ENCODE data around the gene PDPR. TPM values are rescaled to one million over a fixed set of nuclear protein-coding genes. Genes with fewer than 3 reads are reported as not detected.
"Not testable (repeated sequence)": the region's sequence is repeated elsewhere in the genome, so short reads cannot be mapped to it uniquely, and the experiment has no call there.

PDPR gene
- total and polyA plus RNA-seq, 8 donors: 2.4 to 85.7 (median 18.9) TPM

DNA sequence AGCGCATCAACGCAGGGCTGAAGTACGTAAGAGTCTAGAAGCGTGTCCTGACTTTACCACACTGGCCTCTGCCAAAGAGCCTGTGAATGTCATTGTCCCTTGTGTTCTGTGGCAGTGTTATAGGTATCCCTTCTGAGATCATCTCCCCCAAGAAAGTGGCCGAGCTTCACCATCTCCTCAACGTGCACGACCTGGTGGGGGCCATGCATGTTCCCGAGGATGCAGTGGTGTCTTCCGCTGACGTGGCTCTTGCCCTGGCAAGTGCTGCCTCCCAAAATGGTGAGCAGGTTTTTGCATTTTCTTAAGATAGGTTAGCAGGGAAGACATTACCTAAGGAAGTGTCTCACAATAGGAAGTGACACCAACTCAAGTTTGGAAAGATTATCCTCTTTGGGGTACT lies 14.7 kb downstream of the PDPR start:
- DNase-seq; intact Hi-C loops (cut with DNase I; ENCODE audit: low total_unique reads); H3K27me3 ChIP-seq; H3K4me3 ChIP-seq; H3K9me3 ChIP-seq; H3K27ac ChIP-seq; H3K4me1 ChIP-seq: not testable (repeated sequence)
- 93 to 96% (median 94%) methylated on average over 6 to 9 of the region's 10 CpGs; no CpG with 5 or more reads in 1 of the 5 donors for WGBS, 5 donors
- H3K36me3 ChIP-seq: peaks cover 59 to 99% (median 98%) of the 10 kb centered on the region in 4 donors

DNA sequence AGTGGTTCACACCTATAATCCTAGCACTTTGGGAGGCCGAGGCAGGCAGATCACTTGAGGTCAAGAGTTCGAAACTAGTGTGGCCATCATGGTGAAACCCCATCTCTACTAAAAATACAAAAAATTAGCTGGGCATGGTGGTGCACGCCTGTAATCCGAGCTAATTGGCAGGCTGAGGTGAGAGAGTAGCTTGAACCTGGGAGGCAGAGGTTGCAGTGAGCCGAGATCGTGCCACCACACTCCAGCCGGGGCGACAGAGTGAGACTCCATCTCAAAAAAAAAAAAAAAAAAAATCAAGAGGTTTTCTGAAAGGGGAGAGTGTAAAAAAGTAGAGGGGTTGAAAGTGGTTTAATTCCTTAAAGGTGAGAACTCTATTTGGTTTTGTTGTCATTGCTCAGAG lies 21.7 kb downstream of the PDPR start:
- H3K27ac ChIP-seq; H3K4me3 ChIP-seq; H3K27me3 ChIP-seq; H3K4me1 ChIP-seq; intact Hi-C loops (cut with DNase I; ENCODE audit: low total_unique reads); DNase-seq; H3K9me3 ChIP-seq: not testable (repeated sequence)
- WGBS, 5 donors: 94 to 98% (median 97%) methylated on average over 8 of the region's 8 CpGs
- peaks cover 62 to 100% (median 100%) of the 10 kb centered on the region in 4 donors for H3K36me3 ChIP-seq

DNA sequence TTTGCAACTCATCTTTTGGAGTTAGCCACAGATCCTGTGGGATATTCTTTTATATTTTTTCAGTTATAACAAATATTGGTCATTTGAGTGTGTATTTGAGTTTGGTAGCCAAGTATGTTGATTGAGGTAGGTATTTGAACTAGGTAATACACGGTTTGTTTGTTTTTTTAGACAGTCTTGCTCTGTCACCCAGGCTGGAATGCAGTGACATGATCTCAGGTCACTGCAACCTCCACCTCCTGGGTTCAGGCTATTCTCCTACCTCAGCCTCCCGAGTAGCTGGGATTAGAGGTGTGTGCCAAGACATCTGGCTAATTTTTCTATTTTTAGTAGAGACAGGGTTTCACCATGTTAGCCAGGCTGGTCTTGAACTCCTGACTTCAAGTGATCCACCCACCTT lies 22.5 kb downstream of the PDPR start:
- DNase-seq; H3K9me3 ChIP-seq; intact Hi-C loops (cut with DNase I; ENCODE audit: low total_unique reads); H3K4me3 ChIP-seq; H3K27ac ChIP-seq; H3K4me1 ChIP-seq; H3K27me3 ChIP-seq: not testable (repeated sequence)
- peaks cover 67 to 100% (median 100%) of the 10 kb centered on the region in 4 donors for H3K36me3 ChIP-seq
- 54 to 74% (median 65%) methylated on average over 2 of the region's 2 CpGs for WGBS, 5 donors

DNA sequence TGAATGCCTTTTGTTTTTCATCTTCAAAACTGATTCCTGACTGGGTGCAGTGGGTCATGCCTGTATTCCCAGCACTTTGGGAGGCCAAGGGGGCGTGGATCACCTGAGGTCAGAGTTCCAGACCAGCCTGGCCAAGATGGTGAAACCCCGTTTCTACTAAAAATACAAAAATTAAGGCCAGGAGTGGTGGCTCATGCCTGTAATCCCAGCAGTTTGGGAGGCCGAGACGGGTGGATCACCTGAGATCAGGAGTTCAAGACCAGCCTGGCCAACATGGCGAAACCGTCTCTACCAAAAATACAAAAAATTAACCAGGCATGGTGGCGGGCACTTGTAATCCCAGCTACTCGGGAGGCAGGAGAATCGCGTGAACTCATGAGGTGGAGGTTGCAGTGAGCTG lies 28.6 kb downstream of the PDPR start:
- peaks cover 61 to 88% (median 84%) of the 10 kb centered on the region in 4 donors for H3K36me3 ChIP-seq

DNA sequence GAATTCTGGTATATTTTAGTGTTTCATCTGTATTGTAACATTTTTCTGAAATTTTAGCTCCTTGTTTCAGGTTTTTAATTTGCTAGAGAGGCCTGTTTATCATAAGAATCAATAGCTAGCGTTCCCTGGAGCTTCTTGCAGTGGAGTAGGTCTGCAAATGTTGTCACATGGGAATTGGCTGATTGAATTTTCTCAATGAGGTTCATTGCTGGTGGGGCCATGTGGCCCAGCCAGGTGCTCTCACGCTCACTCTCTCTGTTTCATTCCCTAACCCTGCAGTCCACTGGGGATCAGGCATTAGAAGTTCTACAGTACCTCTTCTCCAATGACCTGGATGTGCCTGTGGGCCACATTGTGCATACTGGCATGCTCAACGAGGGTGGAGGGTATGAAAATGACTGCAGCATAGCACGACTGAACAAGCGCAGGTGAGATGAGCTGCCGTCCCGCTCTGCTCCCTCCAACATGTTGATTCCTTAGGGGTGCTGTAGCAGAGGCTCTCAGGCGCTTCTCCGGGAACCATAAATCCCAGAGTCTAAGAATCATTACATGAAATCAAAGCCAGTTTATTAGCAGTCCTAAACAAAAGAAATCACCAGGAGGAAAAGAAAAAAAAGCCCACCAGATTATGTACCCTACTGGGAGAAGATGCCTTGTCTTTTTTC lies 29.2 kb downstream of the PDPR start:
- H3K27me3 ChIP-seq; H3K4me1 ChIP-seq; intact Hi-C loops (cut with DNase I; ENCODE audit: low total_unique reads); H3K4me3 ChIP-seq; DNase-seq; H3K9me3 ChIP-seq; H3K27ac ChIP-seq: not testable (repeated sequence)
- 80 to 89% (median 81%) methylated on average over 8 to 9 of the region's 9 CpGs for WGBS, 5 donors
- peaks cover 63 to 88% (median 84%) of the 10 kb centered on the region in 4 donors for H3K36me3 ChIP-seq

More for the DNA sequence above, 28.6 kb downstream of the PDPR start:
- H3K4me3 ChIP-seq; H3K4me1 ChIP-seq; H3K9me3 ChIP-seq; DNase-seq; H3K27me3 ChIP-seq; H3K27ac ChIP-seq; intact Hi-C loops (cut with DNase I; ENCODE audit: low total_unique reads): not testable (repeated sequence)
- WGBS, 5 donors: 92 to 98% (median 96%) methylated on average over 10 of the region's 10 CpGs

DNA sequence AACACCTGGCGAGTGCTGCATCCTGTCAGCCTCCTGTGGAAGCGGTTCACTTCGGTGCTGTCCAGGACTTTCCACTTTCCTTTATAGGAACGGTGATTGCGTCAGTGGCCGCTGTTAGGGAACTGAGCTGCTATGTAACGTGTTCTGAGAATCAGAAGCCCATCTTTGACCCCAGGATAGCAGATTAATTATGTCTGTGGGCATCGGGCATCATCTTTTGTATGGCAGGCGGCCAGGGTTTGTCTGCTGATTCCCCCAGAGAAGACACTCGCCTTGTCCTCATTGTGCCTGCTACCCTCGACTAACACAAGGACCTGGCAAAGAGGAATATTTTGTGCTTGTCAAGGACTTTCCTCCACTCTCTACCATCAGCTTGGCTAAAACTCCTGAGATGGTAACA lies 33.7 kb downstream of the PDPR start:
- H3K27me3 ChIP-seq; H3K4me3 ChIP-seq; H3K27ac ChIP-seq; intact Hi-C loops (cut with DNase I; ENCODE audit: low total_unique reads); DNase-seq; H3K9me3 ChIP-seq: not testable (repeated sequence)
- WGBS, 5 donors: 77 to 89% (median 84%) methylated on average over 5 to 11 of the region's 11 CpGs
- Histone ChIP-seq H3K4me1 (peaks cover 0 to 16% (median 10%) of the 10 kb centered on the region in 4 donors), H3K36me3 (peaks cover 69 to 88% (median 83%) of the 10 kb centered on the region in 4 donors)

DNA sequence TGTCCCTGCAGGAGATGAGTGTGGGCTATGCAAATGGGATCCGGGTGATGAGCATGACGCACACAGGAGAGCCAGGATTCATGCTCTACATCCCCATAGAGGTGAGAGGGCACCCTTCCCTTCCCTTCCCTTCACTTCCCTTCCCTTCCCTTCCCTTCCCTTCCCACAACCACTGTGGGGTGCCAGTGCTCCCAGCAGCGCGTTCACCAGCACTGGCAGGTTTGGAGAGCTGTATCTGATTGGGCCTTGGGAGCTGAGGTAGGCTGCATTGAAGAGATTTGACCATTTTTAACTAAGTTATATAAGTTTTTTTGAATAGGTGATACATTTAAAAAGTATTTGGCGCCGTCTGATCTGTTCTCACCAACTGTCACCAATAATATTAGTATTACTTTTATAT lies 34.3 kb downstream of the PDPR start:
- intact Hi-C loops (cut with DNase I; ENCODE audit: low total_unique reads); DNase-seq; H3K27me3 ChIP-seq; H3K27ac ChIP-seq; H3K4me3 ChIP-seq; H3K9me3 ChIP-seq: not testable (repeated sequence)
- Histone ChIP-seq H3K36me3 (peaks cover 69 to 88% (median 83%) of the 10 kb centered on the region in 4 donors), H3K4me1 (peaks cover 0 to 21% (median 12%) of the 10 kb centered on the region in 4 donors)
- 90 to 97% (median 94%) methylated on average over 6 of the region's 6 CpGs for WGBS, 5 donors

DNA sequence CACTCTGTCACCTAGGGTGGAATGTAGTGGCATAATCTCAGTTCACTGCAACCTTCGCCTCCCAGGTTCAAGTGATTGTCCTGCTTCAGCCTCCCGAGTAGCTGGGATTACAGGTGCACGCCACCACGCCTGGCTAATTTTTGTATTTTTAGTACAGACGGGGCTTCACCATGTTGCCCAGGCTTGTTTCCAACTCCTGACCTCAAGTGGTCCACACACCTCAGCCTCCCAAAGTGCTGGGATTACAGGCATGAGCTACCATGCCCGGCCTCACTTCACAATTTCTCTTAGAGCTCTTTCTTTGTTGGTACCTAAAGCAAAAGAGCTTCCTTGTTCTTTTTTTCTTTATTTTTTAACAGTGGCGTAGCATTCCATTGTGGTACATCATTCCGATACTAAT lies 35.2 kb downstream of the PDPR start:
- H3K4me3 ChIP-seq; H3K9me3 ChIP-seq; intact Hi-C loops (cut with DNase I; ENCODE audit: low total_unique reads); H3K27me3 ChIP-seq; H3K27ac ChIP-seq; DNase-seq: not testable (repeated sequence)
- peaks cover 71 to 90% (median 86%) of the 10 kb centered on the region in 4 donors for H3K36me3 ChIP-seq
- 96 to 97% (median 97%) methylated on average over 8 of the region's 8 CpGs for WGBS, 5 donors
- peaks cover 0 to 21% (median 12%) of the 10 kb centered on the region in 4 donors for H3K4me1 ChIP-seq
